ENCODE results near the gene ELP4. TPM values are rescaled to one million over a fixed set of nuclear protein-coding genes. Genes with fewer than 3 reads are reported as not detected.

The ELP4 gene
- total and polyA plus RNA-seq, 2 donors from 2014 or later: 20.3 to 26.2 TPM

GRCh38 chr11:31676280-31676982 is 166.9 kb downstream of the ELP4 start:
- FAIRE-seq: no peak
- no peak for DNase-seq
- no peaks in the 10 kb centered on the region for H3K36me3 ChIP-seq (ENCODE audit: control insufficient read depth in 2 of 3, insufficient read depth in 3 of 3, low read length in 3 of 3)
- no peaks in the 10 kb centered on the region for H3K4me1 ChIP-seq (ENCODE audit: control insufficient read depth in 2 of 3, insufficient read depth in 2 of 3, low read depth in 1 of 3, low read length in 3 of 3)
- H3K27ac ChIP-seq (ENCODE audit: low read depth in 2 of 2, low read length in 2 of 2): no peak overlapping the region
- intact Hi-C loops (cut with DNase I): no loop called here
- no peak overlapping the region for H3K9ac ChIP-seq (ENCODE audit: low read length in 3 of 3)
- H3K9me3 ChIP-seq (ENCODE audit: control insufficient read depth in 2 of 3, insufficient read depth in 1 of 3, low read length in 3 of 3): no peaks in the 10 kb centered on the region
- no peaks in the 10 kb centered on the region for H3K27me3 ChIP-seq (ENCODE audit: control insufficient read depth, insufficient read depth, low read length)
- H3K4me3 ChIP-seq (ENCODE audit: low read length in 3 of 3): no peak overlapping the region
- TF ChIP-seq, protein P1, sequence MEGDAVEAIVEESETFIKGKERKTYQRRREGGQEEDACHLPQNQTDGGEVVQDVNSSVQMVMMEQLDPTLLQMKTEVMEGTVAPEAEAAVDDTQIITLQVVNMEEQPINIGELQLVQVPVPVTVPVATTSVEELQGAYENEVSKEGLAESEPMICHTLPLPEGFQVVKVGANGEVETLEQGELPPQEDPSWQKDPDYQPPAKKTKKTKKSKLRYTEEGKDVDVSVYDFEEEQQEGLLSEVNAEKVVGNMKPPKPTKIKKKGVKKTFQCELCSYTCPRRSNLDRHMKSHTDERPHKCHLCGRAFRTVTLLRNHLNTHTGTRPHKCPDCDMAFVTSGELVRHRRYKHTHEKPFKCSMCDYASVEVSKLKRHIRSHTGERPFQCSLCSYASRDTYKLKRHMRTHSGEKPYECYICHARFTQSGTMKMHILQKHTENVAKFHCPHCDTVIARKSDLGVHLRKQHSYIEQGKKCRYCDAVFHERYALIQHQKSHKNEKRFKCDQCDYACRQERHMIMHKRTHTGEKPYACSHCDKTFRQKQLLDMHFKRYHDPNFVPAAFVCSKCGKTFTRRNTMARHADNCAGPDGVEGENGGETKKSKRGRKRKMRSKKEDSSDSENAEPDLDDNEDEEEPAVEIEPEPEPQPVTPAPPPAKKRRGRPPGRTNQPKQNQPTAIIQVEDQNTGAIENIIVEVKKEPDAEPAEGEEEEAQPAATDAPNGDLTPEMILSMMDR (IDR thresholded peaks at IDR 0.05; ENCODE audit: borderline replicate concordance, extremely low read depth, insufficient read depth): no peak

- Histone ChIP-seq H3K4me1 (ENCODE audit: control insufficient read depth in 2 of 3, insufficient read depth in 2 of 3, low read depth in 1 of 3, low read length in 3 of 3) (no peaks in the 10 kb centered on the region), H3K27ac (ENCODE audit: low read depth in 2 of 2, low read length in 2 of 2) (no peak overlapping the region), H3K36me3 (ENCODE audit: control insufficient read depth in 2 of 3, insufficient read depth in 3 of 3, low read length in 3 of 3) (no peaks in the 10 kb centered on the region), H3K9me3 (ENCODE audit: control insufficient read depth in 2 of 3, insufficient read depth in 1 of 3, low read length in 3 of 3) (no peaks in the 10 kb centered on the region), H3K27me3 (ENCODE audit: control insufficient read depth, insufficient read depth, low read length) (no peaks in the 10 kb centered on the region), H3K4me3 (ENCODE audit: low read length in 3 of 3) (no peak overlapping the region), H3K9ac (ENCODE audit: low read length in 3 of 3) (no peak overlapping the region)
- intact Hi-C loops (cut with DNase I): no loop called here
- FAIRE-seq (no peak), DNase-seq (no peak)
- TF ChIP-seq, protein P1 (IDR thresholded peaks at IDR 0.05; ENCODE audit: borderline replicate concordance, extremely low read depth, insufficient read depth): no peak
Observed at GRCh38 chr11:31680770-31681169, 171.2 kb downstream of the ELP4 start.

DNA sequence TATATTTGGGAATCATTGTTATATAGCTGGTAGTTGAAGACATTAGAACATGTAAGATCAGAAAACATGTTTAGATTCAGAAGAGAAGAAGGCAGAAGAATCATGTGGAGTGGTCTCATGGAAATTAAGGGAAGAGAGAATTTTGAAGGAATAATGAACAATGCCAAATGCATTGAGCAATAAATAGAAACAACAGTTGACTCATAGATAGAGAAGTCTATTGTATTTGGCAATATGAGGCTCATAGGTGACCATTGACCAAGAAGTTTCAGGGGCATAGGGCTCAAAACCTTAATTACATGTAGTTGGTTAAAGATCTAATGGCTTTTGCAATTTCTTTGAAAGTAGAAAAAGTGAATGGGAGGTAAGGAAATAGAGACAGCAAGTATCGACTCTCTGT is 177.7 kb downstream of the ELP4 start:
- no peaks in the 10 kb centered on the region for H3K27me3 ChIP-seq (ENCODE audit: control insufficient read depth, insufficient read depth, low read length)
- no peak for DNase-seq
- no peak overlapping the region for H3K9ac ChIP-seq (ENCODE audit: low read length in 3 of 3)
- TF ChIP-seq, protein P1 (IDR thresholded peaks at IDR 0.05; ENCODE audit: borderline replicate concordance, extremely low read depth, insufficient read depth): no peak
- H3K9me3 ChIP-seq (ENCODE audit: control insufficient read depth in 2 of 3, insufficient read depth in 1 of 3, low read length in 3 of 3): no peaks in the 10 kb centered on the region
- intact Hi-C loops (cut with DNase I): no loop called here
- FAIRE-seq: no peak
- no peaks in the 10 kb centered on the region for H3K4me1 ChIP-seq (ENCODE audit: control insufficient read depth in 2 of 3, insufficient read depth in 2 of 3, low read depth in 1 of 3, low read length in 3 of 3)
- H3K36me3 ChIP-seq (ENCODE audit: control insufficient read depth in 2 of 3, insufficient read depth in 3 of 3, low read length in 3 of 3): no peaks in the 10 kb centered on the region
- no peak overlapping the region for H3K4me3 ChIP-seq (ENCODE audit: low read length in 3 of 3)
- no peak overlapping the region for H3K27ac ChIP-seq (ENCODE audit: low read depth in 2 of 2, low read length in 2 of 2)

GRCh38 chr11:31687861-31688260 is 178.3 kb downstream of the ELP4 start:
- intact Hi-C loops (cut with DNase I): no loop called here
- FAIRE-seq: no peak
- Histone ChIP-seq H3K4me3 (ENCODE audit: low read length in 3 of 3) (no peak overlapping the region), H3K27ac (ENCODE audit: low read depth in 2 of 2, low read length in 2 of 2) (no peak overlapping the region), H3K9ac (ENCODE audit: low read length in 3 of 3) (no peak overlapping the region), H3K27me3 (ENCODE audit: control insufficient read depth, insufficient read depth, low read length) (no peaks in the 10 kb centered on the region), H3K9me3 (ENCODE audit: control insufficient read depth in 2 of 3, insufficient read depth in 1 of 3, low read length in 3 of 3) (no peaks in the 10 kb centered on the region), H3K4me1 (ENCODE audit: control insufficient read depth in 2 of 3, insufficient read depth in 2 of 3, low read depth in 1 of 3, low read length in 3 of 3) (no peaks in the 10 kb centered on the region), H3K36me3 (ENCODE audit: control insufficient read depth in 2 of 3, insufficient read depth in 3 of 3, low read length in 3 of 3) (no peaks in the 10 kb centered on the region)
- DNase-seq: no peak
- TF ChIP-seq, protein P1 (IDR thresholded peaks at IDR 0.05; ENCODE audit: borderline replicate concordance, extremely low read depth, insufficient read depth): no peak

Data from kidney (tissue), 14 donors.